ENCODE measurements around the gene BDH2.

Gene BDH2

DNA sequence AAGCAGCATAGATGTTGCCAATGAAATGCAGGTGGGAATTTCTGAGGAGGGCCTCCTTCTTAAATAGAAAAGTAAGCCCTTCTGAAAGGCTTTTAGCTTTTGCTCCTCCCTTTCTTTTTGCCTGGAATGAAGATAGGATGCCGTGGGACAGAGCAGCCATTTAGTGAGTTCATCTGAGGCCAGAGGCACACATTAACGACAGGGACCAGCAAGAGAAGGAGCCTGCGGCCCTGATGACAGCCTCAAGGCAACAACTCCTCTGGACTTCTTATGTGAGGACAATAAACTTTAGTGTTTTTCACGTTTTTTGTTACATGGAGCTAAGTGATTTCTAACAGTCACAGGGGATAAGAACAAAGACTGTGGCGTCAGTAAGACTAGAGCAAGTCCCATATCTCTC lies 1.1 kb upstream of the BDH2 start:
- no peaks in the 10 kb centered on the region for H3K27me3 ChIP-seq (ENCODE audit: control insufficient read depth, low read length)
- no peaks in the 10 kb centered on the region for H3K9me2 ChIP-seq (replicated peaks; ENCODE audit: control insufficient read depth, low read length)
- no peak overlapping the region for H3K4me3 ChIP-seq (ENCODE audit: low read length)
- no peaks in the 10 kb centered on the region for H3K9me3 ChIP-seq (ENCODE audit: control insufficient read depth, insufficient read depth, low read length)
- H3K36me3 ChIP-seq (ENCODE audit: control insufficient read depth, low read length): peaks cover 4% of the 10 kb centered on the region
- TF ChIP-seq EZH2phosphoT487 (IDR thresholded peaks at IDR 0.05; ENCODE audit: borderline replicate concordance, low read length): no peak
- TF ChIP-seq, protein P1, sequence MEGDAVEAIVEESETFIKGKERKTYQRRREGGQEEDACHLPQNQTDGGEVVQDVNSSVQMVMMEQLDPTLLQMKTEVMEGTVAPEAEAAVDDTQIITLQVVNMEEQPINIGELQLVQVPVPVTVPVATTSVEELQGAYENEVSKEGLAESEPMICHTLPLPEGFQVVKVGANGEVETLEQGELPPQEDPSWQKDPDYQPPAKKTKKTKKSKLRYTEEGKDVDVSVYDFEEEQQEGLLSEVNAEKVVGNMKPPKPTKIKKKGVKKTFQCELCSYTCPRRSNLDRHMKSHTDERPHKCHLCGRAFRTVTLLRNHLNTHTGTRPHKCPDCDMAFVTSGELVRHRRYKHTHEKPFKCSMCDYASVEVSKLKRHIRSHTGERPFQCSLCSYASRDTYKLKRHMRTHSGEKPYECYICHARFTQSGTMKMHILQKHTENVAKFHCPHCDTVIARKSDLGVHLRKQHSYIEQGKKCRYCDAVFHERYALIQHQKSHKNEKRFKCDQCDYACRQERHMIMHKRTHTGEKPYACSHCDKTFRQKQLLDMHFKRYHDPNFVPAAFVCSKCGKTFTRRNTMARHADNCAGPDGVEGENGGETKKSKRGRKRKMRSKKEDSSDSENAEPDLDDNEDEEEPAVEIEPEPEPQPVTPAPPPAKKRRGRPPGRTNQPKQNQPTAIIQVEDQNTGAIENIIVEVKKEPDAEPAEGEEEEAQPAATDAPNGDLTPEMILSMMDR (IDR thresholded peaks at IDR 0.05; ENCODE audit: low read depth, low read length, poor library complexity, severe bottlenecking): no peak
- H4K20me1 ChIP-seq (ENCODE audit: control insufficient read depth, insufficient read depth, low read depth, low read length): no peaks in the 10 kb centered on the region
- H3K79me2 ChIP-seq (ENCODE audit: control insufficient read depth, low read length): peaks cover 10% of the 10 kb centered on the region
- H3K4me1 ChIP-seq (ENCODE audit: control insufficient read depth, low read length): peaks cover 15% of the 10 kb centered on the region
- H3F3A ChIP-seq (ENCODE audit: control insufficient read depth, insufficient read depth): peaks cover 6% of the 10 kb centered on the region; the same call in 1 of the 2 replicates
- H3K27ac ChIP-seq (ENCODE audit: low read depth, low read length): no peak overlapping the region
- H3K4me2 ChIP-seq (ENCODE audit: low read length): no peak overlapping the region

DNA sequence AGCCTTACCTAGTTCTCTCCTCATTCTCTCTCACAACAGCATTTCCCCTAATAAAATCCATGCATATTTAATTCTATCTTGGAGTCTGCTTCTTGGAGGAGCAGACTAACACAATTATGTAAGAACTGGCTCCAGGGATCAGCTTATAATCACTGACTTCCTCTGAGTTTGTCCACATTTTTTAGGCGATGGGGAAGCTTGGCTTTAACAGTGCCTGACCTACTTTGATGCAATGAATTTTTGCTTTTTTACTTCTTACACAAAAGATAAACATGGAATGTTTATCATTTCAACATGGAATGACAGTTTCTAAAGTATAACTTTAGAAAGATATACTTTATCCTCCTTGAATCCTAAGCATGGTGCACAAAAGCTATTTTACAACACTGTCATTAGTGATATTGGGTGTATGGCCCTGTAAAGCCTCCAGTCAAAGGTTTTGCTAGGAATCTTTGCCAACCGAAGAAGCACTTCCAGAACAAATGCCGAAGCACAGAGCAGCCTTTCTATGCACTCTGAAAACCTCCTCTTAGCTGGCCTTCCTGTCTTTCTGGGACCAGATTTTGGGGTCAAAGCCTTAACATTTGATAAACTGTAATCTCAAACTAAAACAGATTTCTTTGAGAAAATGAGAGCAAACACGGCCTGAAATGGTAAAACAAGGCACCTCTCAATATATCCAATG lies 736 bp downstream of the BDH2 start:
- H3K79me2 ChIP-seq (ENCODE audit: control insufficient read depth, low read length): peaks cover 10% of the 10 kb centered on the region
- H3K27me3 ChIP-seq (ENCODE audit: control insufficient read depth, low read length): no peaks in the 10 kb centered on the region
- H3K9me2 ChIP-seq (replicated peaks; ENCODE audit: control insufficient read depth, low read length): no peaks in the 10 kb centered on the region
- TF ChIP-seq, protein P1 (IDR thresholded peaks at IDR 0.05; ENCODE audit: low read depth, low read length, poor library complexity, severe bottlenecking): no peak
- TF ChIP-seq EZH2phosphoT487 (IDR thresholded peaks at IDR 0.05; ENCODE audit: borderline replicate concordance, low read length): no peak
- no peaks in the 10 kb centered on the region for H4K20me1 ChIP-seq (ENCODE audit: control insufficient read depth, insufficient read depth, low read depth, low read length)
- peaks cover 6% of the 10 kb centered on the region; the same call in 1 of the 2 replicates for H3F3A ChIP-seq (ENCODE audit: control insufficient read depth, insufficient read depth)
- no peaks in the 10 kb centered on the region for H3K9me3 ChIP-seq (ENCODE audit: control insufficient read depth, insufficient read depth, low read length)
- no peaks in the 10 kb centered on the region for H3K36me3 ChIP-seq (ENCODE audit: control insufficient read depth, low read length)
- peaks cover 15% of the 10 kb centered on the region for H3K4me1 ChIP-seq (ENCODE audit: control insufficient read depth, low read length)
- H3K4me3 ChIP-seq (ENCODE audit: low read length): peak overlapping the region; percentile 78
- no peak overlapping the region for H3K27ac ChIP-seq (ENCODE audit: low read depth, low read length)
- H3K4me2 ChIP-seq (ENCODE audit: low read length): peak overlapping the region; percentile 85

DNA sequence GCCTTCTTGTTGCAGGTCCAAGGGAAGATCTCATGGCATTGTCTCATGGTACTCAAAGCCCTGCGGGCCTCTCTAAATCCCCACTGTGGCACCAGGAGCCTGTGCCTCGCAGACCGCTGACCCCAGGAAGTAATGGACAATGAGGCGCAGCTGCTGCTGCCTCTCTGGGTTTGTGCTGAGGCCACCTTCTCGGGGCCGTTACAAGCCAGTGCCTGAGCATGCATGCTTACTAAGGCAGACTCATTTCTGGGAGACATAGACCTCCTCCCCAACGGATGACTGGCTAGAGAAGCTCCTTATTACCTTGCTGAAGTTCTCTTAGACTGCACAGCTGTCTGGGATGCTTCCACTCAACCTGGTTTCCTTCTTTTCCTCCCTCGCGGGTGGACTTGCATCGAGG lies 1.3 kb downstream of the BDH2 start:
- H3K79me2 ChIP-seq (ENCODE audit: control insufficient read depth, low read length): peaks cover 10% of the 10 kb centered on the region
- no peaks in the 10 kb centered on the region for H3K9me3 ChIP-seq (ENCODE audit: control insufficient read depth, insufficient read depth, low read length)
- TF ChIP-seq EZH2phosphoT487 (IDR thresholded peaks at IDR 0.05; ENCODE audit: borderline replicate concordance, low read length): no peak
- TF ChIP-seq, protein P1 (IDR thresholded peaks at IDR 0.05; ENCODE audit: low read depth, low read length, poor library complexity, severe bottlenecking): no peak
- H3K36me3 ChIP-seq (ENCODE audit: control insufficient read depth, low read length): no peaks in the 10 kb centered on the region
- peak overlapping the region; percentile 78 for H3K4me3 ChIP-seq (ENCODE audit: low read length)
- no peaks in the 10 kb centered on the region for H4K20me1 ChIP-seq (ENCODE audit: control insufficient read depth, insufficient read depth, low read depth, low read length)
- no peak overlapping the region for H3K27ac ChIP-seq (ENCODE audit: low read depth, low read length)
- peaks cover 15% of the 10 kb centered on the region for H3K4me1 ChIP-seq (ENCODE audit: control insufficient read depth, low read length)
- H3F3A ChIP-seq (ENCODE audit: control insufficient read depth, insufficient read depth): peaks cover 6% of the 10 kb centered on the region; the same call in 1 of the 2 replicates
- H3K9me2 ChIP-seq (replicated peaks; ENCODE audit: control insufficient read depth, low read length): no peaks in the 10 kb centered on the region
- H3K27me3 ChIP-seq (ENCODE audit: control insufficient read depth, low read length): no peaks in the 10 kb centered on the region
- peak overlapping the region; percentile 85 for H3K4me2 ChIP-seq (ENCODE audit: low read length)
